Calu3 (cell line): ENCODE data around the gene GTF3C1. TPM values are rescaled to one million over a fixed set of nuclear protein-coding genes. Genes with fewer than 3 reads are reported as not detected.

Experiments
- BruUV-seq: library from RNA; stranded (reverse); fragments of 400-500 nt; replicated peaks from 2 replicates; lab custom pipeline; 2021; lab: Mats Ljungman, UMichigan
- CTCF ChIA-PET: fragments of 300-600 bp; sonication (Branson Sonifier 250); formaldehyde crosslinking; loops from one replicate; lab custom pipeline; 2022; ENCODE audit warnings: antibody characterized with exemption; lab: Charles Lee
- DNase-seq: peaks from one replicate; pipeline ENCODE4 v3.0.0; 2022
- H3K27ac Mint-ChIP-seq: one replicate; pipeline ENCODE4 v1.8.0; 2022; ENCODE audit warnings: mixed read lengths; ENCODE audit not compliant: unreplicated experiment
- H3K27me3 Mint-ChIP-seq: one replicate; pipeline ENCODE4 v1.8.0; 2022; ENCODE audit warnings: mixed read lengths; ENCODE audit not compliant: unreplicated experiment
- H3K36me3 Mint-ChIP-seq: one replicate; pipeline ENCODE4 v1.8.0; 2022; ENCODE audit warnings: mild to moderate bottlenecking, moderate library complexity, mixed read lengths; ENCODE audit not compliant: insufficient read depth, unreplicated experiment
- H3K4me1 Mint-ChIP-seq: one replicate; pipeline ENCODE4 v1.8.0; 2022; ENCODE audit warnings: mild to moderate bottlenecking, low read depth, mixed read lengths; ENCODE audit not compliant: unreplicated experiment
- H3K4me3 Mint-ChIP-seq: one replicate; pipeline ENCODE4 v1.8.0; 2022; ENCODE audit warnings: mild to moderate bottlenecking, low read depth, moderate library complexity, mixed read lengths; ENCODE audit not compliant: unreplicated experiment
- H3K9me3 Mint-ChIP-seq: one replicate; pipeline ENCODE4 v1.8.0; 2022; ENCODE audit warnings: low read depth, mixed read lengths; ENCODE audit not compliant: unreplicated experiment
- CTCF ChIP-seq: fragments of 200-600 bp; IDR thresholded peaks from one replicate; pipeline ENCODE4 v1.8.0; 2022; ENCODE audit warnings: antibody characterized with exemption; ENCODE audit not compliant: unreplicated experiment
- intact Hi-C: fragments of 100-400 bp; cut with micrococcal nuclease; formaldehyde crosslinking; loops from one replicate; pipeline ENCODE4 v1.10.0; 2022; ENCODE audit not compliant: unreplicated experiment
- total RNA-seq: library from RNA; stranded (reverse); gene quantifications from 2 replicates; pipeline ENCODE4 v1.2.3, GENCODE V29; 2022

Gene GTF3C1
- total RNA-seq, 1 experiment from 2014 or later = 90.9 TPM

- CTCF ChIA-PET = no interaction called here
- H3K27me3 Mint-ChIP-seq = no peaks in the 10 kb centered on the region
- no peaks in the 10 kb centered on the region for H3K4me1 Mint-ChIP-seq
- H3K36me3 Mint-ChIP-seq = no peaks in the 10 kb centered on the region
- no peaks in the 10 kb centered on the region for H3K9me3 Mint-ChIP-seq
- no peak for DNase-seq
- intact Hi-C loops = no loop called here
- TF ChIP-seq CTCF = no peak
- H3K4me3 Mint-ChIP-seq = no peak overlapping the region
- no peak overlapping the region for H3K27ac Mint-ChIP-seq
- no TSS peak for BruUV-seq
Measured at GRCh38 chr16:27596411-27596810, 46.7 kb upstream of the GTF3C1 start.

- no TSS peak for BruUV-seq
- no peak for TF ChIP-seq CTCF
- Mint-ChIP-seq H3K27ac (no peak overlapping the region), H3K9me3 (no peaks in the 10 kb centered on the region), H3K4me3 (no peak overlapping the region), H3K27me3 (no peaks in the 10 kb centered on the region), H3K36me3 (no peaks in the 10 kb centered on the region), H3K4me1 (no peaks in the 10 kb centered on the region)
- no peak for DNase-seq
- intact Hi-C loops = no loop called here
- CTCF ChIA-PET = no interaction called here
Measured at GRCh38 chr16:27595993-27596392, 46.3 kb upstream of the GTF3C1 start.

- H3K9me3 Mint-ChIP-seq = no peaks in the 10 kb centered on the region
Measured at GRCh38 chr16:27595475-27595874, 45.8 kb upstream of the GTF3C1 start.

GRCh38 chr16:27591837-27592236, 42.1 kb upstream of the GTF3C1 start:
- Mint-ChIP-seq H3K9me3 (no peaks in the 10 kb centered on the region), H3K4me3 (no peak overlapping the region), H3K27ac (no peak overlapping the region), H3K4me1 (no peaks in the 10 kb centered on the region), H3K36me3 (no peaks in the 10 kb centered on the region), H3K27me3 (no peaks in the 10 kb centered on the region)
- no peak for DNase-seq
- intact Hi-C loops = no loop called here
- CTCF ChIA-PET = no interaction called here
- TF ChIP-seq CTCF = no peak
- no TSS peak for BruUV-seq

More at GRCh38 chr16:27595475-27595874, 45.8 kb upstream of the GTF3C1 start:
- DNase-seq = no peak
- H3K4me3 Mint-ChIP-seq = no peak overlapping the region
- CTCF ChIA-PET = no interaction called here
- H3K36me3 Mint-ChIP-seq = no peaks in the 10 kb centered on the region
- no peak for TF ChIP-seq CTCF
- no peaks in the 10 kb centered on the region for H3K27me3 Mint-ChIP-seq
- no peak overlapping the region for H3K27ac Mint-ChIP-seq
- H3K4me1 Mint-ChIP-seq = no peaks in the 10 kb centered on the region
- no TSS peak for BruUV-seq
- intact Hi-C loops = no loop called here
